Bronchial epithelial cell (primary cell): Measurements from ENCODE around the gene ANXA5. TPM values are rescaled to one million over a fixed set of nuclear protein-coding genes. Genes with fewer than 3 reads are reported as not detected.
A peak's percentile ranks its signal among the peaks of the same experiment; 100 is the strongest.

Experiments
- DNase-seq: peaks from one replicate; pipeline ENCODE4 v3.0.0-alpha.2; 2010; ENCODE audit warnings: low read depth
- FAIRE-seq: peaks from 2 replicates; lab custom pipeline; 2011; peaks lifted over from hg19 to GRCh38; lab: Jason Lieb, UNC
- H3K27me3 ChIP-seq: 2 replicates; pipeline ENCODE4 v1.5.1; 2011; ENCODE audit warnings: low read length; ENCODE audit not compliant: control insufficient read depth, insufficient read depth
- H3K36me3 ChIP-seq: 2 replicates; pipeline ENCODE4 v1.5.1; 2011; ENCODE audit warnings: low read length; ENCODE audit not compliant: control insufficient read depth, insufficient read depth
- H3K4me3 ChIP-seq: 2 replicates; pipeline ENCODE4 v1.5.1; 2011; ENCODE audit warnings: mild to moderate bottlenecking, low read depth, low read length, control low read depth
- total RNA-seq: library from RNA; depleted of rRNA; stranded (reverse); fragments of >200 nt; gene quantifications from 2 replicates; pipeline ENCODE4 v1.2.1, GENCODE V29; 2014
- TF ChIP-seq, protein P1 (sequence below): IDR thresholded peaks from 2 replicates; pipeline ENCODE4 v1.5.1; 2011; ENCODE audit warnings: mild to moderate bottlenecking, moderate library complexity, low read length, control low read depth, inconsistent platforms; ENCODE audit not compliant: insufficient read depth, severe bottlenecking

The ANXA5 gene
- total RNA-seq, 1 donor from 2014 or later: 251 TPM

GRCh38 chr4:121698236-121698671 is 1.5 kb upstream of the ANXA5 start:
- TF ChIP-seq, protein P1, sequence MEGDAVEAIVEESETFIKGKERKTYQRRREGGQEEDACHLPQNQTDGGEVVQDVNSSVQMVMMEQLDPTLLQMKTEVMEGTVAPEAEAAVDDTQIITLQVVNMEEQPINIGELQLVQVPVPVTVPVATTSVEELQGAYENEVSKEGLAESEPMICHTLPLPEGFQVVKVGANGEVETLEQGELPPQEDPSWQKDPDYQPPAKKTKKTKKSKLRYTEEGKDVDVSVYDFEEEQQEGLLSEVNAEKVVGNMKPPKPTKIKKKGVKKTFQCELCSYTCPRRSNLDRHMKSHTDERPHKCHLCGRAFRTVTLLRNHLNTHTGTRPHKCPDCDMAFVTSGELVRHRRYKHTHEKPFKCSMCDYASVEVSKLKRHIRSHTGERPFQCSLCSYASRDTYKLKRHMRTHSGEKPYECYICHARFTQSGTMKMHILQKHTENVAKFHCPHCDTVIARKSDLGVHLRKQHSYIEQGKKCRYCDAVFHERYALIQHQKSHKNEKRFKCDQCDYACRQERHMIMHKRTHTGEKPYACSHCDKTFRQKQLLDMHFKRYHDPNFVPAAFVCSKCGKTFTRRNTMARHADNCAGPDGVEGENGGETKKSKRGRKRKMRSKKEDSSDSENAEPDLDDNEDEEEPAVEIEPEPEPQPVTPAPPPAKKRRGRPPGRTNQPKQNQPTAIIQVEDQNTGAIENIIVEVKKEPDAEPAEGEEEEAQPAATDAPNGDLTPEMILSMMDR: no peak
- no peaks in the 10 kb centered on the region for H3K27me3 ChIP-seq
- DNase-seq: no peak
- H3K4me3 ChIP-seq: no peak overlapping the region
- no peaks in the 10 kb centered on the region for H3K36me3 ChIP-seq
- FAIRE-seq: no peak

GRCh38 chr4:121697564-121697963 is 784 bp upstream of the ANXA5 start:
- FAIRE-seq (no peak), DNase-seq (peak; percentile 11)
- H3K27me3 ChIP-seq: no peaks in the 10 kb centered on the region
- TF ChIP-seq, protein P1: no peak
- no peaks in the 10 kb centered on the region for H3K36me3 ChIP-seq
- peak overlapping the region; percentile 73 for H3K4me3 ChIP-seq

DNA sequence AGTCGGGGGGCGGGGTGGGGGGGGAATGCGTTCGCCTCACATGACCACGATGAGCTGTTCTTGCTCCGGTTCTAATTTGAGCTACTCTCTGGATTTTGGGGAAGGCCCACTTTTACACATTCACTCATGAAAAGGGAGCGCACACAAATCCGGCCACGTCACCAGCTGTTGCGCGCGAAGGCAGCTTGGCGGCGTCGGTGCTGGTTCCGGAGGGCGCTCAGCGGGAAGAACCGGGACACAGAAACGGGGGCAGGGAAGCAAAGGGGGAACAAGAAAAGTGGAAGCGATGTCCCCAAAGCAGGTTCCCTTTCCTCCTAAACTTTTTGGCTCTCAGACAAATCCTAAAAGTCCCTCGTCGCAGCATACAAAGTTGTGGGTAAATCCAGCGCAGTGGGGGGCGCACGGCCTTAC is 605 bp downstream of the ANXA5 start:
- peak overlapping the region; percentile 73 for H3K4me3 ChIP-seq
- H3K27me3 ChIP-seq: no peaks in the 10 kb centered on the region
- FAIRE-seq: no peak
- TF ChIP-seq, protein P1: no peak
- H3K36me3 ChIP-seq: no peaks in the 10 kb centered on the region
- peak; percentile 62 for DNase-seq

- H3K4me3 ChIP-seq: no peak overlapping the region
- TF ChIP-seq, protein P1: no peak
These were observed 2.9 kb downstream of the ANXA5 start for GRCh38 chr4:121693886-121694285.

DNA sequence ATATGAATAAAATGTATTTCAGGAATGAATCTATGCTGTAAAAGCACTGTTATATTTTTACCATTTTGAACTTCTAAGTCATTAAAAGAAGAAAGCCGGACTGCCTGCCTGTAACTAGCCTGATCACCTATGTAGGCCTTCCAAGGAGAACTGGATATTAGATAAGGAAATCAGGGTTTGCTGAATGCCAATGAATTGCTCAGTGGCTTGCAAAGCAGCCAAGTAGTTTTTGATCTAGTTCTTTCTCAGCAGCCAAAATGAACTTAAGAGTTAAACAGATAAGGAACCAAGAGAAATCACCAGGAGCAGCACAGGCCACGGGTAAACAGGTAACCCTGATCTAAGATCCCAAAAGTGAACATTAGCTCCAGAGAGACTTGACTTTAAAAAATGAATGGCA is 3.3 kb downstream of the ANXA5 start:
- H3K36me3 ChIP-seq: peaks cover 4% of the 10 kb centered on the region
- DNase-seq: no peak
- no peaks in the 10 kb centered on the region for H3K27me3 ChIP-seq
- no peak overlapping the region for H3K4me3 ChIP-seq
- TF ChIP-seq, protein P1: no peak
- no peak for FAIRE-seq

More at GRCh38 chr4:121693886-121694285, 2.9 kb downstream of the ANXA5 start:
- no peak for FAIRE-seq
- peaks cover 4% of the 10 kb centered on the region for H3K36me3 ChIP-seq
- H3K27me3 ChIP-seq: no peaks in the 10 kb centered on the region
- no peak for DNase-seq

- peaks cover 4% of the 10 kb centered on the region for H3K36me3 ChIP-seq
- no peaks in the 10 kb centered on the region for H3K27me3 ChIP-seq
- H3K4me3 ChIP-seq: no peak overlapping the region
- TF ChIP-seq, protein P1: no peak
- DNase-seq (no peak), FAIRE-seq (no peak)
These were observed 4.5 kb downstream of the ANXA5 start for GRCh38 chr4:121692261-121692660.
